PC-3 (cell line): ENCODE measurements around the gene MSI1.

Source experiments
- EZH2 ChIP-seq: fragments of 300-600 bp; sonication (generic); IDR thresholded peaks from one replicate; pipeline ENCODE4 v1.6.1; 2017; ENCODE audit warnings: antibody characterized with exemption, mild to moderate bottlenecking, low read length; ENCODE audit not compliant: unreplicated experiment
- EZH2phosphoT487 ChIP-seq: fragments of 300-600 bp; sonication (generic); IDR thresholded peaks from 2 replicates; pipeline ENCODE4 v1.6.1; 2018; ENCODE audit warnings: mild to moderate bottlenecking, antibody characterized with exemption, low read length, borderline replicate concordance
- TF ChIP-seq, protein P1 (sequence below): fragments of 300-600 bp; sonication (generic); conservative IDR thresholded peaks from 2 replicates; pipeline ENCODE4 v1.5.1; 2017; ENCODE audit warnings: antibody characterized with exemption, low read depth, mild to moderate bottlenecking, low read length

DNA sequence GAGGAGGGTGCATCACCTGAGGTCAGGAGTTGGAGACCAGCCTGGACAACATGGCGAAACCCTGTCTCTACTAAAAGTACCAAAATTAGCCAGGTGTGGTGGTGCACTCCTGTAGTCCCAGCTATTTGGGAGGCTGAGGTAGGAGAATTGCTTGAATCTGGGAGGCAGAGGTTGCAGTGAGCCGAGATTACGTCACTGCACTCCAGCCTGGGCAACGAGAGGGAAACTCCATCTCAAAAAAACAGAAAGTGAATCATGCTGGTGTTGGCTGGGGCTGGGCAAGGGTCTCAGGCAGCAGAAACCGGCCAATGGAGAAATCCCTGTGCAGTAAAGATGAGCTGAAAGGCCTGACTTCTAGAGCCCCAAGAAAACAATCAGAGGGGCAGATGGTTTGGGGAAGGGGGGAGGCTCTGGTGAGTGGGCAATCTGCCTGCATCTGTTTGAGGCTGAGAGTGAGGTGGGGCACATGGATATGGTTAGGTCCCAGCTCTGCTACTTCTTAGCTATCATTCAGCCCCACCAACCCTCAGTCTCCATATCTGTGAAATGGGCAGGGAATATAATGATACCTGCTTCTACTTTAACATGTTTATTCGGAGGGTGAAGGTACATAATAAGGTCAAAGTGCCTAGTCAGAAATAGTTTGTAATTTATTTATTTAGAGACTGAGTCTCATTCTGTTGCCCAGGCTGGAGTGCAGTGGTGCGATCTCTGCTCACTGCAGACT, 47.7 kb upstream of the MSI1 start:
- TF ChIP-seq, protein P1, sequence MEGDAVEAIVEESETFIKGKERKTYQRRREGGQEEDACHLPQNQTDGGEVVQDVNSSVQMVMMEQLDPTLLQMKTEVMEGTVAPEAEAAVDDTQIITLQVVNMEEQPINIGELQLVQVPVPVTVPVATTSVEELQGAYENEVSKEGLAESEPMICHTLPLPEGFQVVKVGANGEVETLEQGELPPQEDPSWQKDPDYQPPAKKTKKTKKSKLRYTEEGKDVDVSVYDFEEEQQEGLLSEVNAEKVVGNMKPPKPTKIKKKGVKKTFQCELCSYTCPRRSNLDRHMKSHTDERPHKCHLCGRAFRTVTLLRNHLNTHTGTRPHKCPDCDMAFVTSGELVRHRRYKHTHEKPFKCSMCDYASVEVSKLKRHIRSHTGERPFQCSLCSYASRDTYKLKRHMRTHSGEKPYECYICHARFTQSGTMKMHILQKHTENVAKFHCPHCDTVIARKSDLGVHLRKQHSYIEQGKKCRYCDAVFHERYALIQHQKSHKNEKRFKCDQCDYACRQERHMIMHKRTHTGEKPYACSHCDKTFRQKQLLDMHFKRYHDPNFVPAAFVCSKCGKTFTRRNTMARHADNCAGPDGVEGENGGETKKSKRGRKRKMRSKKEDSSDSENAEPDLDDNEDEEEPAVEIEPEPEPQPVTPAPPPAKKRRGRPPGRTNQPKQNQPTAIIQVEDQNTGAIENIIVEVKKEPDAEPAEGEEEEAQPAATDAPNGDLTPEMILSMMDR, result no peak
- TF ChIP-seq EZH2, result no peak
- TF ChIP-seq EZH2phosphoT487, result no peak
